Duodenal mucosa (tissue), 2 donors: ENCODE measurements around the gene MS4A3.
"Not testable (repeated sequence)": the region's sequence is repeated elsewhere in the genome, so short reads cannot be mapped to it uniquely, and the experiment has no call there.

Experiments
- H3K27ac ChIP-seq: one replicate; pipeline ENCODE4 v1.7.0; 2013; ENCODE audit warnings: low read depth, low read length
- H3K27me3 ChIP-seq, 2 donors: one replicate each; pipeline ENCODE4 v1.7.0; 2013; ENCODE audit warnings: low read length in 2 of 2, control low read depth in 1 of 2; ENCODE audit not compliant: insufficient read depth in 2 of 2, control insufficient read depth in 1 of 2
- H3K36me3 ChIP-seq, 2 donors: one replicate each; pipeline ENCODE4 v1.7.0; 2013; ENCODE audit warnings: low read length in 2 of 2, control low read depth in 1 of 2; ENCODE audit not compliant: insufficient read depth in 2 of 2, control insufficient read depth in 1 of 2
- H3K4me1 ChIP-seq, 2 donors: one replicate each; pipeline ENCODE4 v1.7.0; 2013; ENCODE audit warnings: low read length in 2 of 2, control low read depth in 1 of 2; ENCODE audit not compliant: insufficient read depth in 2 of 2, control insufficient read depth in 1 of 2
- H3K4me3 ChIP-seq, 2 donors: one replicate each; pipeline ENCODE4 v1.7.0; 2013; ENCODE audit warnings: low read length in 2 of 2, low read depth in 1 of 2
- H3K9ac ChIP-seq, 2 donors: one replicate each; pipeline ENCODE4 v1.7.0; 2013; ENCODE audit warnings: low read length in 2 of 2, low read depth in 1 of 2
- H3K9me3 ChIP-seq, 2 donors: one replicate each; pipeline ENCODE4 v1.7.0; 2013; ENCODE audit warnings: low read length in 2 of 2, control low read depth in 1 of 2; ENCODE audit not compliant: control insufficient read depth in 1 of 2

Gene MS4A3

GRCh38 chr11:60087239-60087638 is 30.8 kb downstream of the MS4A3 start:
- Histone ChIP-seq H3K4me1 (no peaks in the 10 kb centered on the region), H3K9me3 (no peaks in the 10 kb centered on the region), H3K9ac (no peak overlapping the region), H3K27ac (no peak overlapping the region), H3K4me3 (no peak overlapping the region), H3K27me3 (peaks cover 0 to 6% of the 10 kb centered on the region in 2 donors), H3K36me3 (no peaks in the 10 kb centered on the region)

- Histone ChIP-seq H3K9ac (no peak within 1 kb of the TSS), H3K9me3 (no peaks in the 10 kb centered on the region), H3K36me3 (no peaks in the 10 kb centered on the region), H3K4me3 (no peak within 1 kb of the TSS), H3K27ac (no peak within 1 kb of the TSS), H3K4me1 (no peaks in the 10 kb centered on the region), H3K27me3 (peaks cover 0 to 6% of the 10 kb centered on the region in 2 donors)
These were observed 31.9 kb downstream of the MS4A3 start, which contains the start of gene MS4A2 for GRCh38 chr11:60088364-60088763. Gene MS4A2, plus strand, starts transcription at chr11:60088664. Its CDS starts 102 bp downstream, at chr11:60088766.

- Histone ChIP-seq H3K9me3 (no peaks in the 10 kb centered on the region), H3K9ac (no peak overlapping the region), H3K4me1 (peaks cover 9 to 11% of the 10 kb centered on the region in 2 donors), H3K4me3 (no peak overlapping the region), H3K27ac (no peak overlapping the region), H3K36me3 (no peaks in the 10 kb centered on the region), H3K27me3 (no peaks in the 10 kb centered on the region)
These were observed 39.1 kb downstream of the MS4A3 start for GRCh38 chr11:60095477-60096120.

GRCh38 chr11:60097189-60097588 is 40.7 kb downstream of the MS4A3 start:
- H3K27me3 ChIP-seq, result no peaks in the 10 kb centered on the region
- H3K4me3 ChIP-seq, result no peak overlapping the region
- H3K27ac ChIP-seq, result no peak overlapping the region
- H3K4me1 ChIP-seq, result peaks cover 9 to 11% of the 10 kb centered on the region in 2 donors
- no peaks in the 10 kb centered on the region for H3K36me3 ChIP-seq
- H3K9ac ChIP-seq, result no peak overlapping the region
- no peaks in the 10 kb centered on the region for H3K9me3 ChIP-seq

GRCh38 chr11:60098508-60098907 is 42.0 kb downstream of the MS4A3 start:
- Histone ChIP-seq H3K27ac (no peak overlapping the region), H3K9me3 (no peaks in the 10 kb centered on the region), H3K4me1 (peaks cover 9 to 11% of the 10 kb centered on the region in 2 donors), H3K27me3 (no peaks in the 10 kb centered on the region), H3K9ac (no peak overlapping the region), H3K4me3 (no peak overlapping the region), H3K36me3 (no peaks in the 10 kb centered on the region)

- H3K4me1 ChIP-seq, result peaks cover 9 to 11% of the 10 kb centered on the region in 2 donors
- no peaks in the 10 kb centered on the region for H3K36me3 ChIP-seq
- no peak overlapping the region for H3K27ac ChIP-seq
- H3K4me3 ChIP-seq, result no peak overlapping the region
- no peaks in the 10 kb centered on the region for H3K27me3 ChIP-seq
- H3K9me3 ChIP-seq, result no peaks in the 10 kb centered on the region
- H3K9ac ChIP-seq, result no peak overlapping the region
These were observed 44.1 kb downstream of the MS4A3 start for GRCh38 chr11:60100516-60100915.

- H3K9me3 ChIP-seq, H3K9ac ChIP-seq, H3K27me3 ChIP-seq, H3K27ac ChIP-seq, H3K36me3 ChIP-seq, H3K4me3 ChIP-seq: not testable (repeated sequence)
- H3K4me1 ChIP-seq, result peaks cover 9 to 11% of the 10 kb centered on the region in 2 donors
These were observed 44.9 kb downstream of the MS4A3 start for GRCh38 chr11:60101368-60101767.

GRCh38 chr11:60104471-60105115 is 48.1 kb downstream of the MS4A3 start:
- H3K36me3 ChIP-seq, H3K27ac ChIP-seq, H3K9ac ChIP-seq, H3K4me3 ChIP-seq, H3K27me3 ChIP-seq, H3K9me3 ChIP-seq: not testable (repeated sequence)
- peaks cover 12 to 14% of the 10 kb centered on the region in 2 donors for H3K4me1 ChIP-seq

- not testable (repeated sequence) for H3K27ac ChIP-seq, H3K9ac ChIP-seq, H3K4me3 ChIP-seq, H3K9me3 ChIP-seq, H3K36me3 ChIP-seq, H3K27me3 ChIP-seq
- peaks cover 17 to 22% of the 10 kb centered on the region in 2 donors for H3K4me1 ChIP-seq
These were observed 52.2 kb downstream of the MS4A3 start for GRCh38 chr11:60108631-60109030.

- H3K9ac ChIP-seq, result no peak overlapping the region
- no peak overlapping the region for H3K27ac ChIP-seq
- no peaks in the 10 kb centered on the region for H3K36me3 ChIP-seq
- H3K9me3 ChIP-seq, result no peaks in the 10 kb centered on the region
- peaks cover 17 to 32% of the 10 kb centered on the region in 2 donors for H3K4me1 ChIP-seq
- no peaks in the 10 kb centered on the region for H3K27me3 ChIP-seq
- no peak overlapping the region for H3K4me3 ChIP-seq
These were observed 55.3 kb downstream of the MS4A3 start for GRCh38 chr11:60111793-60112192.
